DMS79 treated with DMSO at 0.1 percent for 48 hours (cell line): ENCODE measurements around the gene CEL.
"Not testable (repeated sequence)": the region's sequence is repeated elsewhere in the genome, so short reads cannot be mapped to it uniquely, and the experiment has no call there.

ENCODE experiments used
- DNase-seq: peaks from one replicate; lab custom pipeline; 2025; lab: John Stamatoyannopoulos, UW

Gene CEL

DNA sequence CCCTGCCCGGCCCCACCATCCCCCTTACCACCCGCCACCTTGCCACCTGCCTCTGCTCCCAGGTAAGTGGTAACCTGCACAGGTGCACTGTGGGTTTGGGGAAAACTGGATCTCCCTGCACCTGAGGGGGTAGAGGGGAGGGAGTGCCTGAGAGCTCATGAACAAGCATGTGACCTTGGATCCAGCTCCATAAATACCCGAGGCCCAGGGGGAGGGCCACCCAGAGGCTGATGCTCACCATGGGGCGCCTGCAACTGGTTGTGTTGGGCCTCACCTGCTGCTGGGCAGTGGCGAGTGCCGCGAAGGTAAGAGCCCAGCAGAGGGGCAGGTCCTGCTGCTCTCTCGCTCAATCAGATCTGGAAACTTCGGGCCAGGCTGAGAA is at the start of gene CEL:
TSS of gene CEL (plus strand) at position 218 of the 382 bp plus-strand sequence. CDS start at position 240, 22 bp downstream.
- DNase-seq, result not testable (repeated sequence)

DNA sequence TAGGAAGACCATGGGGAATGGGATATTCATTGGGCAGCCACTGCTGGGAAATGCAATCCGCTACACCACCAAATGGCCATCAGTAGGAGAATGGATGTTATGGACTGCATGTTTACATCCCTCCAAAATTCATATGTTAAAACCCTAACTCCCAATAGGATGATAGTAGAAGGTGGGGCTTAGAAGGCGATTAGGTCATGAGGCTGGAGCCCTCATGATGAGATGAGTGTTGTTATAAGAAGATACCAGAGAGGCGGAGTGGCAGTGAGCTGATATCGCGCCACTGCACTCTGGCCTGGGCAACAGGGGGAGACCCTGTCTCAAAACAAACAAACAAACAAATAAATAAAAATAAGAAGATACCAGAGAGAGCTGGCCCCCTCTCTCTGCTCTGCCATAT is 47.1 kb upstream of the CEL start:
- DNase-seq, result no peak

DNA sequence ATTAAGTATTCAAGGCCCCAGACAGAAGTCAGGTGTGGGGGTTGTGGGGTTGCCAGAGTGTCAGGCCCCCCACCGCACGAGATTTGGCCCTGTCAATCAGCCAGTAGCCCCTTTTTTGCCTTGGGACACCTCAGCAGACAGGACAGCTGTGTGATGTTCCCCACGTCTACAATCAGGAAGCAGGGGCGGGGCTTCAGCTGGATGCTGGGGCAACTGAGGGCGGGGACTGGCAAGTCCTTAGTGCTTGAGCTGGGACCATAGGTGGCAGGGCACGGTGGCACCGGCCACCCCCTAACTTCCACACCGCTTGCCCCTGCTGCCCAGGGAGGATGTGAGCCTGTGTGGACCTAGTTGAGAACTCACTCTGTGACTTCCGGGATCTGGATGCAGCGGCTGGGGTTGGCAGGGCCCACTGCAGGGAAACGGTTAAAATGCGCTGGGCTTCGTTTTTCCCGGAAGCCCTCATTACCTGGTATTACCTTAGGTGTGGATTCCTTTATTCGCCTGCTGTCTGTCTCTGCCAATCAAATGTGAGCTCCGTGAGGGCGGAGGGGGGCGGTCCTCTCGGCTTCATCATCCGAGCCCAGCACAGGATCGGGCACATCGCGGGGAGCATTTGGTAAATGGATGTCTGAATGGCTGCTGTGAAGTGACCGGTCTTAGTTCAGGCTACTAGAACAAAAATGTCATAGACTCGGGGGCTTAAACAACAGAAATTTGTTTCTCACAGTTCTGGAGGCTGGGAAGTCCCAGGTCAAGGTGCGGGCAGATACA is 38.5 kb upstream of the CEL start:
- DNase-seq, result no peak

DNA sequence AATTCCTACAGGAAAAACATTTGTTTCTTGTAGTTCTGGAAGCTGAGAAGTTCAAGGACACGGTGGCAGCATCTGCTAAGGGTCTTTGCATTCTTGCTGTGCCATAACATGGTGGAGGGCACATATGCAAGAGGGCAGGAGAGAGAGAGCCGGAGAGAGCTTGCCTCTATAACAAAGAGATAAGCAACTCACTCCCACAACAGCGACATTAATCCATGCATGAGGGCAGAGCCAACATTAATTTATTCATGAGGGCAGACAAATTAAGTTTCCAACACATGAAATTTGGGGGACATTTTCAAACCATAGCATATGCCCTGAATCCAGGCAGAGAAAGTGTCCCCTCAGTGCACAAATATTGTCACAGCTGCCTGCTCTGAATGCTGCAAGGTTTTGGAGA is 35.4 kb upstream of the CEL start:
- no peak for DNase-seq

DNA sequence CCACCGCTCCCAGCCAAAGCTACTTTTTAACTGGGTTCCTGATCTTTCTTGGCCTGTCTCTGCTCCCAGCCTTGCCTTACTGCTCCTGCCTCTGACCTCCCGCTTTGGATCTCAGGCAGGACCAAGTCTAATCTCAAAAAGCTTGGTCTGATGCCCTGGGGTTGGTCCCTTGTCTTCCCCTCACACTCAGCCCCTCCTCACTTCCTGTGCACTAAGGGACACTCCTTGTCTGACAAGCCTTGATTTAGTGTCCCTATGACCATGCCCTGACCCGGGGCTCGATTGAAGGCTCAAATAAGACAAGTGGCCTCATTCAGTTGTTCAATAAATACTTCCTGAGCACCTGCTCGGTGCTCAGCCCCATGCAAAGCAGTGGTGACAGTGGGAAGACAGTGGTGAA is 34.6 kb upstream of the CEL start:
- DNase-seq, result no peak

DNA sequence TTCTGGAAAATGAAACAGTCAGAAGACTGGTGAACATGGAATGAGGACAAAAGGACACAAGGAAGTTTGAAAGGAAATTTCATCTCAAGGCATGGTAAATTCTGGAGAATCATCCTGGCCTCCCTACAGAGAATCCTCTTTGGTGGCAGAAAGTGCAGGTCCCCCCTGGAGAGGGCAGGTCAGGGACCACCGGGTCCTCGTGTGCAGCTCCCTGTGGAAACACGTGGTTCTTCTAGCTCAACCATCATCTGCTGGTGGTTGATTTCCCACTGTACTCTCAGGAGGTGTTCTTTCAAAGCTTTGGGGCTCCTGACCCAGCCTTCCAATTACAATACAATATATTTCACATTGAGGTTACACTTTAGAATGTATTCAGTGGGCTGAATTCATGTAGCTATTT is 33.6 kb upstream of the CEL start:
- no peak for DNase-seq

DNA sequence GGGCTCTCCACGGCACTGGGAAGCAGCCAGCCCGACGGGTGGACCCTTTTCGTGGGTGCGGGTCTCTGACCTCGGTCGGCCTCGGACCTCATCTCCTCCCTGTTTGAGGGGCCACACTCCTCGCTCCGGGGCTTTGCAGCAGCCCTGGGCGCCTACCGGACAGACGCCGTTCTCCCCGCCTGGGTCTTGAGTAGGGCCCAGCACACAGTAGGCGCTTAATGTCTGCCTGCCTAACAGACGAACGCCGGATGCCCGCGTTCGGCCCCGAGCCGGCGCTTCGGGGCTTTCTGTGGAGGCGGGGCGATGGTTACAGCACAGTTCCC is 31.8 kb upstream of the CEL start:
- no peak for DNase-seq

DNA sequence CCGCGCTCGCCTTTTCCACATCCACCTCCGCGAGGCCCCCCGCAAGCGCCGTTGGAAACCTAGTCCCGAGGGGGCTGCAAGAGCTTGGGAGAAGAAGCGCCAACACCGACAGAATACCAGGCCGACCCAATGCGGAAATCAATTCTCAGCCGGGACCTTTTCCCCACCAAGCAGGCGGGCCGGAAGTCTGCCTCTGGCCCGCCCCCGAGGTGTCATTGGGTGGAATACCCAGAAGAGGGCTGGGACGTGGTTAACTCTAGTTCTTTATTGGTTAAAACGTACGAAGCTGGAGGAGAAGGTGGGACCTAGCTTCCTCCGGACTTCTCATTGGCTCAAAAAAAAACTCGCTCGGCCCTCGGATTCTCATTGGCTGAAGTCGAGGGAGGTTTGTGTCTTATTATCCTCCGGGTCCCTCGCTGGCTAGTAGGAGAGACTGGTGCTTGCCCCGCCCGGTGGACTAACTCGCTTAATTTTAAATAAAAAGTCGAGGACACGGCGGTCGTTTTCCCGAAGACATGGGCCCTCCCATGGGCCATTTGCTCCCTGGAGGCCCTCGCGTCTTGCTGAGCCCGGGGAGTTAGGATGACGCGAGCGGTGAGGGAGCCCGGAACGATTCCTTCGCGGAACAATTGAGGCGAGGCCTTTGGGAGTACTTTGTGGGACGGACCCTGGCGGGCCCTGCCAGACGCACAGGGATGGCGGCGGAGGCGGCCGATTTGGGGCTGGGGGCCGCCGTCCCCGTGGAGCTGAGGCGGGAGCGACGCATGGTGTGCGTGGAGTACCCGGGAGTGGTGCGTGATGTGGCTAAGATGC is 31.3 kb upstream of the CEL start, which contains the start of gene GTF3C5:
TSS of gene GTF3C5 (plus strand) at position 681 of the 813 bp plus-strand sequence. CDS start at position 696, 15 bp downstream.
- peak; percentile 99 for DNase-seq

DNA sequence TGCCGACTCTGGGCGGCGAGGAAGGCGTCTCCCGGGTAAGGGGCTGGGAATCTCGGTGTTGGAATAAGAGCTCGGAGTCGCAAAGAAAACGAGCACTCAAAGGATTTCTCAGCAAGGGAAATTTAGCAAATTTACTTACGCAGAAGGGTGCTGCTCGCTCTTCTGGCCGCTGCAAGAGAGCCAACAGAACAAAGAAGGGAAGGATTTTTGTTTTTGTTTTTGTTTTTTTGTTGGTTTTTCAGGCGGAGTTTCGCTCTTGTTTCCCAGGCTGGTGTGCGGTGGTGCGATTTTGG is 30.7 kb upstream of the CEL start:
- no peak for DNase-seq

DNA sequence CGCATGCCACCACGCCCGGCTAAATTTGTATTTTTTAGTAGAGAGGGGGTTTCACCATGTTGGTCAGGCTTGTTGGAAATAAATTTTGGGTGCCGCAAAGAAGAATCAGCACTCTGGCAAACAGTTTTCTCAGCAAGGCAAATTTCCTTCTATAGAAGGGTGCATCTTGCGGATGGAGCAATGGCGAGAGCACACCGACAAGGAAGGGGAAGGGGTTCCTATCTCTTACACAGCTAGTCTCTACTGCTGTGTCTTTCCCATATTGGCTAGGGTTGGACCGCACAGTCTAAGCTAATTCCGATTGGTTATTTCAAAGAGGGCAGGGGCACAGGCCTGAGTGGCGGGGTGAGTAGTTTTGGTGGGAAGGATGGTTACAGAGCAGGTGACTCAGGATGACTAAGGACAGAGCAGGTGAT is 30.3 kb upstream of the CEL start:
- DNase-seq, result no peak

DNA sequence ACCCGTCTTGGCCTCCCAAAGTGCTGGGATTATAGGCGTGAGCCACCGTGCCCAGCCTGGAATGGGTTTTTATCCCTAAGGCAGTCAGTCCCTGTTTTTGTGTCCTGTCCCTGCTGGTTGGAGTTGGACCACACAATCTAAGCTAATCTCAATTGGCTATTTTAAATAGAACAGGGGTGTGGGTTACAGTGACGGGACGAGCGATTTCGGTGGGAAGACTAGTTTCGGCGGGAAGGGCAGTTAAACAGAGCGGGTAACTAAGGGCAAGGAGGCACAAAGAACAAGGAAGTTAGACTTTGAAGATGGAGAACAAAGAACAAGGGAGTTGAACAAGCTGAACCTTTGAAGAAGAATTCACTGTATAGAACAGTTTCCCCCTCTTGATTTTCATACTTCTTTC is 29.6 kb upstream of the CEL start:
- DNase-seq, result no peak

DNA sequence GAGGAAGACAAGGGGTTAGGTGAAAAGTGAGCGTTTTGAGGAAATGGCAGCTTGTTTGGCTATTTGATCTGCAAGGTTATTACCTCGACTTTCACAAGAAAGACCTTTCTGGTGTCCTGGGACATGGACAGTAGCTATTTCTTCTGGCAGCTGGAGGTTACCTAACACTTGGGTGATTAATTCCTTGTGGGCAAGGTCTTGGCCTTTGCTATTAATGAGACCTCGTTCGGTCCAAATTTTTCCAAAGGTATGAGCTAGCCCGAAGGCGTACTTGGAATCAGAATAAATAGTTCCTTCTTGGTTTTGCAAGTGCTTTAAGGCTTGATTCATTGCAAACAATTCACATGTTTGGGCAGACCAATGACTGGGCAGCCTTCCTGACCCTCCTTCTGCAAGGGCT is 26.1 kb upstream of the CEL start:
- DNase-seq, result no peak

DNA sequence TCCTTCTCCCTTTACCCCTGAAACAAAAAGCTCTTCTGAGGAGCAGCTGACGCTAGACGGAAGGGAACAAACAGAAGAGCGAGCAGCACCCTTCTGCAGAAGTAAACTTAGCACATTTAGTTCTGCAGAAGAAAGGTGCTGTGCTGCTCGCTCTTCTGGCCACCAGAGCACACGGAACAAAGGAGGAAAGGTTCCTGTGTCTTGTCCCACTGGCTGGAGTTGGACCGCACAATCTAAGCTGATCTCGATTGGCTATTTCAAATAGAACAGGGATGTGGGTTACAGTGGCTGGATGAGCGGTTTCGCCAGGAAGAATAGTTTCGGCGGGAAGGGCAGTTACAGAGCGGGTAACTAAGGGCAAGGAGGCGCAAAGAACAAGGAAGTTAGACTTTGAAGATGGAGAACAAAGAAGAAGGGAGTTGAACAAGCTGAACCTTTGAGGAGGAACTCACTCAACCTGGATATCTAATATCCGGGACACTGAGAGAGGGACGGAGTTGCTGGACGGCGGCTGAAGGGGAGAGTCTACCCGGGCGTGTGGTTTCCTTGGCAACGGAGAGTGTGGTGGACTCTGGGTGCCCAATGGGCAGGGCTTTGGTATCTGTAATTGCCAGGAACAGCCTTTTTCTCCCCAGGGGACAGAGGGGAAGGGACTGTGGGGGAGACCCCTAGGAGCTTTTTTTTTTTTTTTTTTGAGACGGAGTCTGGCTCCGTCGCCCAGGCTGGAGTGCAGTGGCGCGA is 23.8 kb upstream of the CEL start:
- no peak for DNase-seq

DNA sequence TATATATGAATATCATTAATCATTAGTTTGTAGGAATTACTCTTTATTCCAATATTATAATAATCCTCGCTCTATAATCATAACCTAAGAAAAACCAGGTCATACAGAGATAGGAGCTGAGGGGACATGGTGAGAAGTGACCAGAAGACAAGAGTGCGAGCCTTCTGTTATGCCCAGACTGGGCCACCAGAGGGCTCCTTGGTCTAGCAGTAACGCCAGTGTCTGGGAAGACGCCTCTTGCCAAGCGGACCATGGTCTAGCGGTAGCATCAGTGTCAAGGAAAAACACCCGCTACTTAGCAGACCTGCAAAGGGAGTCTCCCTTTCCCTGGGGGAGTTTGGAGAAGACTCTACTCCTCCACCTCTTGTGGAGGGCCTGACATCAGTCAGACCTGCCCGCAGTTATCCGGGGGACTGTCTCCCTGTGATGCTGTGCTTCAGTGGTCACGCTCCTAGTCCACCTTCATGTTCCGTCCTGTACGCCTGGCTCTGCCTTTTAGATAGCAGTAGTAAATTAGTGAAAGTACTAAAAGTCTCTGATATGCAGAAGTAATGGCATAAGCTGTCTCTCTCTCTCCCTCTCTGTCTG is 20.8 kb upstream of the CEL start:
- not testable (repeated sequence) for DNase-seq

DNA sequence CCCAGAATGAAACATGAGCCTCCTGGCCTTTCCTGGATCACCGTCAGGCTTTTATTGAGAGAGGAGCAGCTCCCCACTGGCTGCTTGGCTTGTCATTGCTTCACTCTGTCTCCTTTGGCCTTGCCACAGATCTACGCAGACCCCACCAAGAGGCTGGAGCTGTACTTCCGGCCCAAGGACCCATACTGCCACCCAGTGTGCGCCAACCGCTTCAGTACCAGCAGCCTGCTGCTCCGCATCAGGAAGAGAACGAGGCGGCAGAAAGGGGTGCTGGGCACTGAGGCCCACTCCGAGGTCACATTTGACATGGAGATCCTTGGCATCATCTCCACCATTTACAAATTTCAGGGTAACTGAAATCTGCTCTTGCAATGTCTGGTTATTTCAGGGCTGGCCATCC is 19.8 kb upstream of the CEL start:
- DNase-seq, result no peak

DNA sequence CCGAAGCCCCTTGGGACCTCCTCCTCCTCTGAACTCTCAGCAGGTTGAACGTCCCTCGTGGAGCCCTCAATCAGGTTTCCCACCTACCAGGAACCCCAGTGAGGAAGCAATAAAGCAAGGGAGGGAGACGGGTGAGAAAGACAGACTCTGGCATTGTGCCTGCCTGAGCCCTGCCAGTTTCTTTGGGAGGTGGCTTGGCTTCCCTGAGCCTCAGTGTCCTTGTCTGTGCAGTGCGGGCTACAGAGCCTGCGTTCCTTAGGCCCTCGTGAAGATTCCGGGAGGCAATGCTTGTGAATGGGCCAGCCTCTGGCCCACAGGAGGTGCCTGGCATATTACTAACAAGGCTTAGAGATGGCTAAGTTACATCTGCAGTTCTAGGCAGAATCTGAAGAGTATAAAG is 19.1 kb upstream of the CEL start:
- DNase-seq, result no peak

DNA sequence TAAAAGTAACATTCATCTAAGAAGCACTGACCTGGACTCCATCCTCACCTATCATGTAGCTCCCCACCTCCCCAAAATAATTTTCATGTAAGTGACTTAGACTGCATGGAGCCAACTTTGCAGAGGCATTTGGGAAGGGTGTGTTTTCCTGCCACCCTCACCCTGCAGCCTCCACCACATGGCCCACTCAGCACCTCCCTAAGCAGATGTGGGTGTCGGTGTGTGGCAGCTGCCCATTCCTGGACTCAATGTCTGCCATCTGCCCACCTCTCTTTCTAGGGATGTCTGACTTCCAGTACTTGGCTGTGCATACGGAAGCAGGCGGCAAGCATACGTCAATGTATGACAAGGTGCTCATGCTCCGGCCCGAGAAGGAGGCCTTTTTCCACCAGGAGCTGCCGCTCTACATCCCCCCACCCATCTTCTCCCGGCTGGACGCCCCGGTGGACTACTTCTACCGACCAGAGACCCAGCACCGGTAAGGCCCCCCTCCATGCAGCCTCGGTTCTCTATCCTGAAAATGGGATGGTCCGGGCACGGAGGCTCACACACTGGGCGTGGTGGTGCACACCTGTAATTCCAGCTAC is 18.2 kb upstream of the CEL start:
- no peak for DNase-seq

DNA sequence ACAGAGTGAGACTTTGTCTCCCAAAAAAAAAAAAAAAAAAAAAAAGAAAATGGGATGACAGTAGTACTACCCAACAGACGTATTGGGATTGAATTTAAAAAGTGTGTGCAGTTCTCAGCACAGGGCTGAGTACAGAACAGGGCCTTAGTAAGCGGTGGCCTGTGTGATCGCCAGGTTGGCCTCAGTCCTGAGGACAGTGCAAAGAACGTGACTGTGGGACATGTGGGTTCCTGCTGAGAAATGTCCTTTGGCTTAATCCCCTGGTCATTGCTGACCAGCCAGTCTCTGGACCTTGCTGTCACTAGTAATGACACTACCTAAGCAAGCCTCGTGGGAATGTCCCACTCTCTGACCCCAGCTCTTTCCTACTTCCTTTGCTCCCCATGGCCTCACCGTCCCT is 17.7 kb upstream of the CEL start:
- no peak for DNase-seq

DNA sequence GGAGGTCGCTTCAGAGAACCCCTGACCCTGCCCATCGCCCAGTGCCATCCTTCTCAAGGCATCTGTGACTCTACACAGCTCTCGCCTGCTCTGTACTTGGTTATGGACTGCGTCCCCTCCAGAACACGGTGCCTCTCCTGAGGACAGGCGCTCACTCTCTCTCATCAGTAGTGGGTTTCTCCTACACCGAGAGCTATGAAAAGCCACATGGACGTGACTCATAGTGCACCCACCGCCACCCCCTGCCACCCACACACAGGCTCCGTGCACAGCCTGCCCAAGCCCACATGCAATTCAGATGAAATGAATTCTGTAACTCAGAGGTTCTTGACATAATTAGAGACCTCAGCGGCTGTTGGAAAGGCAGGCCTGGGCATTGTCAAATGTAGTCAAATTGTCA is 17.1 kb upstream of the CEL start:
- DNase-seq, result no peak

DNA sequence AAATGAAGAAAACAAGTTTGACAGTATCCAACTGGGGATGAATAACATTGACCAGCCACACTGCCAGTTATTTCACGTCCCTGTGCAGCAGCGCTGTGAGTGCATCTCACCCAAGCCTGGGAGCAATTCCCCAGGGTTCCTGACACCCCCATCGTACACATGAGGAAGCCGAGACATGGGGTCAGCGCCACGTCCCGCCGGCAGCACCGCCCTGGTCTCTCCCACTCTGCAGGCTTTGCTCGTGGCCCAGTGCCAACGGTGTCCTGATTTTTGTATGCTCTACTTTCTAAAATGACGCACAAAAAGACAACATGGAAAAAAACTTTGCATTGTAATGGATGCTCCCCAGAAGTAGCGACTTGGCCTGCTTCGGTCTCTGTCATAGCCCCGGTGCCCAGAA is 16.6 kb upstream of the CEL start:
- DNase-seq, result no peak

DNA sequence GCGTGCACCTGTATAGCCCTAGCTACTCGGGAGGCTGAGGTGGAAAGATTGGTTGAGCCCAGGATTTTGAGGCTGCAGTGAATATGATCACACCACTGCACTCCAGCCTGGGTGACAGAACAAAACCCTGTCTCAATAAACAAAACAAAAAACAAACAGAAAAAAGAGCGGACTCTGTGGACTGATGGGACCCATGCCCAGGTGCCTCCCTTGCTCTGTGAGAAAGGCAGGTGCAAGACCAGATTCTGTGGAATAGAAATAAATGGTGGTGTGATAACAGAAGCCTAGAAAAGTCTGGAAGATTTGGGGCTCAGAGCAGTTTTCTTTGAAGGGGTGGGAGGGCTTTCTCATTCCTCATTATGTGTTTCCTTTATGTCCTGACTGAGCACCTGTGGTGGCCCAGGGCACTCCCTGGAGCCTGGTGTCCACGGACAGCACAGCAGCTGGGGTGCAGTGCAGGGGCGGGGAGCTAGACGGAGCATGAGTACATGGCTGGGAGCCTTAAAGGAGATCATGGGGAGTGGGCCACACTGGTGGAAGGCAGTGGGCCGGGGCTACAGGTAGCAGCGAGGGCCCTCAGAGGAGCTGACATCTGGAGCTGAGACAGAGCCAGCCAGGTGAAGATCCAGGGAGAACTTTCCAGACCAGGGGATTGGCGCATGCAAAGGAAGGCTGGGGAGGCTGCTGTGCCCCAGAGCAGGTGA is 15.4 kb upstream of the CEL start:
- no peak for DNase-seq

DNA sequence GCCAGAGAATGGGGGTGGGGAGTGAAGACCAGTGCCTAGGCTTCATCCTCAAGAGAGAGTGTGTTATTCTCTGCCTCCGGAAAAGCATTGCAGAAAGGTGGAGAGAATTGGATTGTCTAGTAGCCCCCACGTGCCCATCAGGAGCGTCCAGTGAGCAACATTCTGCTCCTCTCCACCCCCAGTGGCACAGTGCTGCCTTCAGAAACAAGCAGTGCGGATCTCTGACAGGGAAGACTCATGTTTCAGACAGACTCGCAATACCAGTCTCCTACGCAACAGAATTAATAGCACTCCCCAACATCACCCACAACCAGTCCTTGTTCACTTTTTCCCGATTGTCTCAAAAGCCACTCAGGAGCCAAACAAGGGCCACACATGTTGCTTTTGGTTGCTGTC is 14.9 kb upstream of the CEL start:
- no peak for DNase-seq
